Measurements from ENCODE around the gene WDR93.

Gene WDR93

GRCh38 chr15:89784686-89784960 lies 94.0 kb downstream of the WDR93 start:
- no peak for TF ChIP-seq CTCF (IDR thresholded peaks at IDR 0.05)

DNA sequence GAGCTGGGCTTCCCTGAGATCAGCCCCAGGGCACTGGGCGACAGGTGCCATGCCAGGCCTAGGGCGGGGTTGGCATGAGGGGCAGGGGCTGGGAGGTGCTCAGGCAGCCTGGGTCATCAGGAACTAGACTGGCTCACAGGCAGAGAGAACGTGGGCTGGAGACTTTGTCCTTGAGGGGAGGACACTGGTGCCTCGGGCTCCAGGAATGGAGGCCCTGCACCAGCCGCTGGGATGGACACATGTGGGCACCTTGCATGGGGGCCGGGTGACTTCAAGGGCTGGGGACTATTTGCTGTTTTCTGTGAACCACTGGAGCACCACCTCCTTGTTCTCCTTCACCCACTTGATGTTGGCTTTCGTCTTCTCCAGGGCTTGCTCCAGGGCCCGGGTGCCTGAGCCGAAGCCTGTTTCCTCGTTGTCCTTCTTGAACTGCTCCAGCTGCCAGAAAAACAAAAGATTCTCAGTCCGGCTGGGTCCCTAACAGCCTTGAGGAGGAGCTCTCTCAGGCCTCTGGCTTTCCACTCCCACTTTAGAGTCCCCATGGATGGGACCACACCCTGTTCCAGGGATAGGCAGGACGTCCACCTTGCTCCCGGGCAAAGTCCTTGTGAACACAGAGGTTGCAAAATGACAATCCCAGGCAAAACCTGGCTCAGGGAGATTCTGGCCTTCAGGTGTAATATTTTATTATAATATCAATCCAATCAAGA lies 94.6 kb downstream of the WDR93 start:
- no peak for TF ChIP-seq CTCF (IDR thresholded peaks at IDR 0.05)

GRCh38 chr15:89785774-89786140 lies 95.1 kb downstream of the WDR93 start:
- TF ChIP-seq CTCF (IDR thresholded peaks at IDR 0.05): no peak

DNA sequence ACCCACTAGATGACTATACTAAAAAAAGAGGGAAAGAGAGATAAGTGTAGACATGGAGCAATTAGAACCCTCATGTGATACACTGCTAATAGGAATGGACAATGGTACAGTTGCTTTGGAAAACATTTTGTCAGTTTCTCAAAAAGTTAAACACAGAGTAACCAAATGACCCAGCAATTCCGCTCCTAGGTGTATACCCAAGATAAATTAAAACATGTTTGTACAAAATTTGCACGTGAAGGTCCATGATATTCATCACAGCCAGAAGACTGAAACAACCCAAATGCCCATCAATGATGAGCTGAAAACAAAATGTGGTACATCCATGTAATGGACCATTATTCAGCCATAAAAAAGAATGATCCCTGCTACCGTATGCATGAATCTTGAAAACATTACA lies 97.3 kb downstream of the WDR93 start:
- no peak for TF ChIP-seq CTCF (IDR thresholded peaks at IDR 0.05)

DNA sequence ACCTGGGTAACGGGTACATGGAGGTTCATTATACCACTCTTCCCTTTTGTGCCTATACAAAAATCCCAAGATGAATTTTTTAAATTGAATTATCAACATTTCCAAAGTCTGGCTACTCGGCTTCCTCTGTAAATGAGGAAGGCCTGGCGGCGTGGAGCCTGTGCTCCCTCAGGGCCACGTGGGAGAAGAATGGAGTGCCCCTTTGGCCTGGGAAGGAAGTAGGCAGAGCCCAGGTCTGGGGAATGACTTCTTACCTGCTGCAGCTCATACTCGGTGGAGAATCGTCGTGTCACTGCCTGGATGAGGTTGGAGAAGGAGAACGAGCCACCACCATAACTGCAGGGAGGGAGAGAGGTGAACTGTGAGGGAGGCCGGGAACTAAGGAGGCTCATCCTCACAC lies 99.6 kb downstream of the WDR93 start:
- TF ChIP-seq CTCF (IDR thresholded peaks at IDR 0.05): no peak

DNA sequence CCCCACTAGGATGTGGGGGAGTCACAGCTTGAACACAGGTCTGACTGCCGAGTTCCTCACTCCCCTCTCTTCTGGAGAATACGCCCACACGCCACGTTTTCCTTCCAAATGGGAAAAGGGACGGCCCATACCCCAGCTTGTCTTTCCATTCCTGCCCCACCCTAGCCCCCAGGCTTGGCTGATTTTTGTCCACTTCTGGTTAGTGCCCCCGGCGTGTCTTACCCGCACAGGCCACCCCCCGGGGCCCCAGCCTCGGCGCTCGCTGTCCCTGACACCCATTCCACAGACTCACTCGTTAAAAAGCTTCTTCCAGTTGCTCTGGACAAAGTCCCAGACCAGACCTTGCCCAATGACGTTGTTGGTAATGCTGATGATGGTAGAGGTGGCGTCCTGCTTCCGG lies 100.0 kb downstream of the WDR93 start:
- no peak for TF ChIP-seq CTCF (IDR thresholded peaks at IDR 0.05)

DNA sequence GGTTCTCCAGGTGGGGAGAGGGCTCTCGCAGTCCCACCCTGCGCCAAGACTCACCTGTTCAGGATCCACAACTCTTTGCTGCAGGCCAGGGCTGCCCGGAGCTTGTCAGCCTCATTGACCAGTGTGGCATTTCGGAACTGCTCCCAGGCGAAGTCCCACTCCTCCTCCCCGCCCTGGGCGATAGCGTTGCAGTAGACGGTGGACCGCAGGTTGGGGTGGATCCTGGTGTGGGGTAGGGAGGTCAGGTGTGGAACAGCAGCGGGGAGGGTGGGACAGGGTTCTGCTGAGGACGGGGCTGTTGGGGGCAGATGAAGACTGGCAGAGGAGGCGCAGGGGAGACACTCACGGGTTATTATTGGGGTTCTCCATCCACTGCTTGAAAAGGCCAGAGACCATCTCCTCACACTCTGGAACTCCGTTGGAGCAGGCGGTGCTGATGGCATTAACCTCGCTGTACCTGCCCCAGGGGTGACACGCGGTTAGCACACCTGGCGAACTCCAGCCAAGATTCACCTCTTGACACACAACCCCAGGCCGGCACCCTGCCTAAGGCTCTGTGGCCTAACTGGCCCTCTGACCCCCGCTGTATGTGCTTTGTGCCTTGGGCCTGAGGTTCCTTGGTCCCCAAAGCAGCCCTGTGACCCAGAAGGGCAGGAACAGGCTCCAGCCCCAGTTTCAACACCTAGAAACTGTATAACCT lies 101.6 kb downstream of the WDR93 start:
- TF ChIP-seq CTCF (IDR thresholded peaks at IDR 0.05): no peak
